CD1c-positive myeloid dendritic cell (primary cell): ENCODE data around the gene MORN1.
A peak's percentile ranks its signal among the peaks of the same experiment; 100 is the strongest.

ENCODE experiments used
- DNase-seq: peaks from one replicate; pipeline ENCODE4 v3.0.0-alpha.2; 2016; ENCODE audit errors: extremely low spot score

Gene MORN1

GRCh38 chr1:2307064-2307605 is 84.2 kb downstream of the MORN1 start:
- no peak for DNase-seq

DNA sequence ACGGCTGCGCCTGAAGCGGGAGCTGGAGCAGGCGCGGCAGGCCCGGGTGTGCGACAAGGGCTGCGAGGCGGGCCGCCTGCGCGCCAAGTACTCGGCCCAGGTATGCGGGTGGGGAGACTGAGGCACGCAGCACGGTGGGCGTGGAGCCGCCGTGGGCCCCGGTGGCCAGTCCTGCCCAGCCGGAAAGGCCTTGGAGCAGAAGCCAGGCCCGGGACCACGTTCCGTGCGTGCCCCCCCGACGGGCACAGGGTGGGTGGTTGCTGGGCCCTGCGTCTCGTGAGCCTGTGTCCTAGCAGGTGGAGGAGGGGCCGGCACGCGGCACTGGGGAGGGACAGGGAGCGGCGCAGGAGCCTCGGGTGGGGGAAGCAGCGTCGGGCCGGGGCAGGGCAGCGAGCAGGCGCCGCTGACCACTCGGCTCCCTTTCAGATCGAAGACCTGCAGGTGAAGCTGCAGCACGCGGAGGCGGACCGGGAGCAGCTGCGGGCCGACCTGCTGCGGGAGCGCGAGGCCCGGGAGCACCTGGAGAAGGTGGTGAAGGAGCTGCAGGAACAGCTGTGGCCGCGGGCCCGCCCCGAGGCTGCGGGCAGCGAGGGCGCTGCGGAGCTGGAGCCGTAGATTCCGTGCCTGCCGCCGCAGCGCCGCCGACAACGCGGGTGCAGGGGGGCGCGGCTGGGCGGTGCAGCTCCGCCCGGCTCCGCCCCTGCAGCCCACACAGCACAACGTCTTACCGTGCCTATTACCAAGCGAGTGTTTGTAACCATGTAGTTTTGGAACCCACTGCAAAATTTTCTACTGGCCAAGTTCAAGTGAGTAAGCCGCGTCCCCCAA is 85.0 kb downstream of the MORN1 start:
- DNase-seq: no peak

GRCh38 chr1:2304921-2305681 is 86.3 kb downstream of the MORN1 start:
- DNase-seq: peak; percentile 63

- no peak for DNase-seq
Measured at GRCh38 chr1:2304282-2304681, 87.1 kb downstream of the MORN1 start.

DNA sequence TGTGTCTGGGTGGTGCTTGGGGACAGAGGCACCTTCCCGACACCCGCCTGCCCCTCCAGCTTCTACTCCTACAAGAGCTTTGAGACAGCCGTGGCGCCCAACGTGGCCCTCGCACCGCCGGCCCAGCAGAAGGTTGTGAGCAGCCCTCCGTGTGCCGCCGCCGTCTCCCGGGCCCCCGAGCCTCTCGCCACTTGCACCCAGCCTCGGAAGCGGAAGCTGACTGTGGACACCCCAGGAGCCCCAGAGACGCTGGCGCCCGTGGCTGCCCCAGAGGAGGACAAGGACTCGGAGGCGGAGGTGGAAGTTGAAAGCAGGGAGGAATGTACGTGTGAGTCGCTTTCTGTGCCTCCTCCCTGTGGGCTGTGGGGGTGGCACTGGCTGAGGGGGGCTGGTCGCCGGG is 87.6 kb downstream of the MORN1 start:
- no peak for DNase-seq

GRCh38 chr1:2303016-2303775 is 88.2 kb downstream of the MORN1 start:
- no peak for DNase-seq

GRCh38 chr1:2302292-2302925 is 88.9 kb downstream of the MORN1 start:
- DNase-seq: no peak

GRCh38 chr1:2301607-2302291 is 89.6 kb downstream of the MORN1 start:
- DNase-seq: no peak

- DNase-seq: peak; percentile 94
Measured at GRCh38 chr1:2300851-2301606, 90.3 kb downstream of the MORN1 start.

GRCh38 chr1:2300004-2300771 is 91.2 kb downstream of the MORN1 start:
- DNase-seq: peak; percentile 62

- DNase-seq: peak; percentile 68
Measured at GRCh38 chr1:2299131-2299627, 92.2 kb downstream of the MORN1 start.

- DNase-seq: no peak
Measured at GRCh38 chr1:2298685-2299084, 92.7 kb downstream of the MORN1 start.

- DNase-seq: no peak
Measured at GRCh38 chr1:2297246-2298011, 93.9 kb downstream of the MORN1 start.

- DNase-seq: no peak
Measured at GRCh38 chr1:2296614-2297013, 94.7 kb downstream of the MORN1 start.

DNA sequence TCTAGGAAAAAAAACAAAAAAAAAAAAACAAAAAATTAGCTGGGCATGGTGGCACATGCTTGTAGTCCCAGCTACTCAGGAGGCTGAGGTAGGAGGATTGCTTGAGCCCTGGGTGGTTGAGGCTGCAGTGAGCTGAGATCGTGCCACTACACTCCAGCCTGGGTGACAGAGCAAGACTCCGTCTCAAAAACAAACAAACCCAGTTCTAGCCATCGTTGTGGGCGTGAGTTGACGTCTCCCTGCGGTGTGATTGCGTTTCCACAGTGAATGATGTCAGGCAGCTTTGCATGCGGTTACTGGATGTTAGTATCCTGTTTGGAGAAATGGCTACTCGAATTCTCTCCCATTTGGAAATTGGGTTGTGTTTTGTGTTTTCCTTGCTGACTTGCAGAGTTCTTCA is 95.1 kb downstream of the MORN1 start:
- DNase-seq: peak; percentile 66

GRCh38 chr1:2295526-2295925 is 95.8 kb downstream of the MORN1 start:
- DNase-seq: no peak

DNA sequence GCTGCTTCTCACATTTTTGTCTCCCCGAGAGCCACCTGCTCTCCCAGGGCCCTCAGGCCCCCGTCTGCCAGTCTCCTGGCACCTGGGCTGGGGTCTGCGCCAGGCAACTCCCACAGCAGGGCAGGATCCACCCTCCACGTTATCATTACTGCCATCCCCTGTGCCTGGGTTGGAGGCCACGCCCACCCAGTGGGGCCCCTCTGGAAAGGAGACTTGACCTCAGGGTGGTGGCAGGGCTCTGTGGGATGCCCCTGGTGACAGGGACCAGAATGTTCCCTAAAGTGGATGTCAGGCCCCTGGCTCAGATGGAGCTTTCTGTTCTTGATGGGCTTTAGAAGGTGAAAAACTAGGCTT is 96.7 kb downstream of the MORN1 start:
- DNase-seq: no peak

GRCh38 chr1:2294033-2294724 is 97.2 kb downstream of the MORN1 start:
- no peak for DNase-seq
